ENCODE data around the gene EXOC6B.

Gene EXOC6B

GRCh38 chr2:72138011-72138881 is 687.6 kb downstream of the EXOC6B start:
- Histone ChIP-seq H3K4me3 (no peak overlapping the region), H3K27ac (peak overlapping the region in 3 of 21 experiments; percentile 4 to 17 (median 16))

- Histone ChIP-seq H3K4me3 (no peak overlapping the region), H3K27ac (peak overlapping the region in 3 of 21 experiments; percentile 4 to 17 (median 16))
Observed at GRCh38 chr2:72137498-72138010, 688.3 kb downstream of the EXOC6B start.

GRCh38 chr2:72136933-72137497 is 688.8 kb downstream of the EXOC6B start:
- H3K4me3 ChIP-seq, result no peak overlapping the region
- H3K27ac ChIP-seq, result peak overlapping the region in 2 of 21 experiments; percentile 4 to 25

- Histone ChIP-seq H3K4me3 (no peak overlapping the region), H3K27ac (peak overlapping the region in 1 of 21 experiments; percentile 25)
Observed at GRCh38 chr2:72136331-72136730, 689.5 kb downstream of the EXOC6B start.

- H3K27ac ChIP-seq, result no peak overlapping the region
- H3K4me3 ChIP-seq, result no peak overlapping the region
Observed at GRCh38 chr2:72135921-72136320, 689.9 kb downstream of the EXOC6B start.

GRCh38 chr2:72134997-72135800 is 690.6 kb downstream of the EXOC6B start:
- no peak overlapping the region for H3K4me3 ChIP-seq
- no peak overlapping the region for H3K27ac ChIP-seq

GRCh38 chr2:72134408-72134996 is 691.3 kb downstream of the EXOC6B start:
- no peak overlapping the region for H3K27ac ChIP-seq

GRCh38 chr2:72133721-72134407 is 692.0 kb downstream of the EXOC6B start:
- Histone ChIP-seq H3K27ac (no peak overlapping the region), H3K4me3 (no peak overlapping the region)

More at GRCh38 chr2:72134408-72134996, 691.3 kb downstream of the EXOC6B start:
- no peak overlapping the region for H3K4me3 ChIP-seq

GRCh38 chr2:72132981-72133720 is 692.7 kb downstream of the EXOC6B start:
- H3K4me3 ChIP-seq, result no peak overlapping the region

GRCh38 chr2:72131916-72132841 is 693.7 kb downstream of the EXOC6B start:
- Histone ChIP-seq H3K4me3 (no peak overlapping the region), H3K27ac (no peak overlapping the region)

More at GRCh38 chr2:72132981-72133720, 692.7 kb downstream of the EXOC6B start:
- H3K27ac ChIP-seq, result no peak overlapping the region

- Histone ChIP-seq H3K4me3 (no peak overlapping the region), H3K27ac (no peak overlapping the region)
Observed at GRCh38 chr2:72131371-72131891, 694.4 kb downstream of the EXOC6B start.

GRCh38 chr2:72130659-72131360 is 695.0 kb downstream of the EXOC6B start:
- no peak overlapping the region for H3K4me3 ChIP-seq
- peak overlapping the region in 3 of 21 experiments; percentile 12 to 31 (median 25) for H3K27ac ChIP-seq

- Histone ChIP-seq H3K4me3 (no peak overlapping the region), H3K27ac (peak overlapping the region in 1 of 21 experiments; percentile 25)
Observed at GRCh38 chr2:72129681-72130340, 696.0 kb downstream of the EXOC6B start.

GRCh38 chr2:72128843-72129227 is 697.0 kb downstream of the EXOC6B start:
- Histone ChIP-seq H3K27ac (no peak overlapping the region), H3K4me3 (no peak overlapping the region)

GRCh38 chr2:72128059-72128842 is 697.6 kb downstream of the EXOC6B start:
- Histone ChIP-seq H3K4me3 (no peak overlapping the region), H3K27ac (no peak overlapping the region)
